Eye (tissue), 1 donor: ENCODE results near the gene DYNAP.
A peak's percentile ranks its signal among the peaks of the same experiment; 100 is the strongest.

Experiments used
- DNase-seq: peaks from one replicate; pipeline ENCODE4 v3.0.0-alpha.2; 2015

The DYNAP gene

GRCh38 chr18:54590945-54591344 is at the start of gene DYNAP:
Gene DYNAP, plus strand, starts transcription at chr18:54591245. Its CDS starts 38 bp downstream, at chr18:54591283.
- DNase-seq, result no peak

- no peak for DNase-seq
These were observed 39.5 kb upstream of the DYNAP start for GRCh38 chr18:54551590-54551989.

- DNase-seq, result no peak
These were observed 35.8 kb upstream of the DYNAP start for GRCh38 chr18:54555286-54555685.

- no peak for DNase-seq
These were observed 35.0 kb upstream of the DYNAP start for GRCh38 chr18:54555996-54556395.

GRCh38 chr18:54557958-54558357 is 33.1 kb upstream of the DYNAP start:
- no peak for DNase-seq

GRCh38 chr18:54558609-54559585 is 32.1 kb upstream of the DYNAP start:
- peak; percentile 13 for DNase-seq

- no peak for DNase-seq
These were observed 29.3 kb upstream of the DYNAP start for GRCh38 chr18:54561706-54562267.

GRCh38 chr18:54580202-54580729 is 10.8 kb upstream of the DYNAP start:
- DNase-seq, result no peak

GRCh38 chr18:54584065-54584464 is 7.0 kb upstream of the DYNAP start:
- no peak for DNase-seq

- no peak for DNase-seq
These were observed 5.3 kb upstream of the DYNAP start for GRCh38 chr18:54585743-54586142.

GRCh38 chr18:54604211-54604610 is 13.2 kb downstream of the DYNAP start:
- DNase-seq, result no peak

- no peak for DNase-seq
These were observed 15.8 kb downstream of the DYNAP start for GRCh38 chr18:54606835-54607212.

- DNase-seq, result no peak
These were observed 16.4 kb downstream of the DYNAP start for GRCh38 chr18:54607213-54608027.

- no peak for DNase-seq
These were observed 17.1 kb downstream of the DYNAP start for GRCh38 chr18:54608028-54608642.

- no peak for DNase-seq
These were observed 20.8 kb downstream of the DYNAP start for GRCh38 chr18:54611816-54612215.

- DNase-seq, result no peak
These were observed 21.2 kb downstream of the DYNAP start for GRCh38 chr18:54612237-54612636.

GRCh38 chr18:54613174-54613573 is 22.1 kb downstream of the DYNAP start:
- no peak for DNase-seq

- no peak for DNase-seq
These were observed 25.3 kb downstream of the DYNAP start for GRCh38 chr18:54616220-54616848.

GRCh38 chr18:54622084-54622483 is 31.0 kb downstream of the DYNAP start:
- no peak for DNase-seq

- DNase-seq, result no peak
These were observed 35.7 kb downstream of the DYNAP start for GRCh38 chr18:54626779-54627178.

- no peak for DNase-seq
These were observed 39.9 kb downstream of the DYNAP start for GRCh38 chr18:54630963-54631362.

- DNase-seq, result no peak
These were observed 45.2 kb downstream of the DYNAP start for GRCh38 chr18:54636217-54636616.
